Stimulated activated CD4-positive, alpha-beta T cell treated with anti-CD3 and anti-CD28 coated beads, Interleukin-4, amount 100 ng/mL, for 1 hour (primary cell): Measurements from ENCODE around the gene NDUFS1.
"Not testable (repeated sequence)": the region's sequence is repeated elsewhere in the genome, so short reads cannot be mapped to it uniquely, and the experiment has no call there.

Source experiments
- DNase-seq: peaks from one replicate; pipeline ENCODE4 v3.0.0-alpha.2; 2020

The NDUFS1 gene

DNA sequence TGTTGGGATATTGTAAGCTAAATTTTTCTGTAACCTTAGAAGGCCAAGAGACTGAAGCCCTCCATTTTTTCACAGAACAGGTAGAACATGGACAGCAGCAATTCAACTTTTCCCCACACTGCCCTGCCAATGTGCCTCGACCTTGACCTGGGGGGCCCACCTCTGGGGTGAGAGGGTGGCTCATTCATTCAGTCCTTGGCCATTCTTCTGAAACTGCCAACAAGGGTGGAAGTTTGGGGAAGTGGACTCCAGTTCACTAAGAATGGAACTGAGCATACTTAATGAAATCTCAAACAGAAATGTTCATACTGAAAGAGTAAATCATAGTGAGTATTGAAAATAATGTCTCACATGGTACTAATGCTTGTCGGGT lies 1.5 kb upstream of the NDUFS1 start:
- no peak for DNase-seq

GRCh38 chr2:206160125-206160806 lies 1.0 kb upstream of the NDUFS1 start:
- DNase-seq: no peak

- no peak for DNase-seq
Measured at GRCh38 chr2:206158563-206159345, 490 bp downstream of the NDUFS1 start.

- DNase-seq: not testable (repeated sequence)
Measured at GRCh38 chr2:206157014-206157413, 2.2 kb downstream of the NDUFS1 start.

DNA sequence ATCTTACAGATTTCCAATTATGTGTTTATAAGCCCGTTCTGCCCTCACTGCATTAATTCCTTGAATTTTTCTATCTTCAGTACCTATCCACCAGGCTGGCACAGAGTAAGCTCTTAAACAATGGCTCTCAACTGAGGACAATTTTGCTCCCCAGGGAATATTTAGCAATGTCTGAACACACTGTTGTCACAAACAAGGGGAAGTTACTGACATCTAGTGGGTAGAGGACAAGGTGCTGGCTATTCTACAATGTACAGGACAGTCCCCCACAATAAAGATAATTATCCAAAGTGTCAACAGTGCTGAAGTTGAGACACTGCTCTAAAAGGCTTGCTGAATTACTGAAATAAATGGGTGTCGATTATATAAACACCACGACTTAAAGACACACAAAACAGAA lies 5.0 kb downstream of the NDUFS1 start:
- no peak for DNase-seq

GRCh38 chr2:206150631-206151030 lies 8.6 kb downstream of the NDUFS1 start:
- no peak for DNase-seq

DNA sequence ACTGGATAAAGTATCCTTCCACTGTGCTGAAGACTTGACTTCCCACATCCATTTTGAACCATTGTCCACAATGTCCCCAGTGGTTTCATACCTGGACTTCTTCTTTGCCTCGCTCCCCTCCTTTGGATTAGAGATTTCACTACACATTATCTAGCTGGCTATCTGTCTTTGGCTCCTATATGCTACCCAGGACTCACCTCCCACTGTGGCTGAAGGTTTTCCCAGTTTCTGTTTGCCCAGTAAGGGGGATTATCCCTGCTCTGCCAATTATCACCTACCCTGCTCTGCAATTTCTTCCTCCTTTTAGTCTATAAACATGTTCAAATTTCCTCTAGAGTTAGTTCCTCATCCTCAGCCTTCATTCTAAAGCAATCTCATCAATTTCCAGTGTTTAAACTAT lies 9.1 kb downstream of the NDUFS1 start:
- DNase-seq: no peak

GRCh38 chr2:206149330-206149729 lies 9.9 kb downstream of the NDUFS1 start:
- no peak for DNase-seq

DNA sequence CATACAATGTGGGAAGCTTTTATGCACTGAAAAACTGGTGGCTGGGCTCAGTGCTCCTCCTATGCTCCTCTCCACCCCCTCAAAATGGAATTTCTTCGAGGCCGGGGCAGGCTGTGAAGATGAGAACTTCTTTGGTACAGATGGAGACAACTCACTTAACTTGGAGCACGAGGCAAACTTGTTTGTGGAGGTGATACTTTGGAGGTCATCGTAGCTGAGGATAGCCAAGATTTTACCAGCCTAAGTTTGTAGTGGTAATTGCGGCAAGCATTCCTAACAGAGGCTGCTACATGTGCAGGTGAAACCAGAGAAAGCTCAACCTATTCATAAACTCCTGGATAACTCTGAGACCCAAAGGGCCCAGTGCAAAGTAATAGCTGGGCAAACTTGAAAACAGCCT lies 13.6 kb downstream of the NDUFS1 start:
- no peak for DNase-seq

DNA sequence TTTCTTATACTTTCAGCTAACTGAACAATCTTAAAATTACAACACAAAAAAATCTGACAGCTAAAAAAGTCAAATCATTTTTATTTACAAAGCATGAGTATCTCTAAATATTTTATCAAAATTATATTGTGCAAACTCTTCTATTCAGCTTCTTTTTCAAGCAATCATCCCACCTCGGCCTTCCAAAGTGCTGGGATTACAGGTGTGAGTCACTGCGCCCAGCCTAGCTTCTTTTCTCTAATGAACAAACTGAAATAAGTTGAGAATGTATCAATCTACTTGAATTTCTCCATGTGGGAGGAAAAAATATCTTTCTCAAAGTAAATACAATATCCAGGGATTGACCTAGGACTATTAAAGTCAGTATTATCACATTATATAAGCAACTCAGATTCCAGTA lies 14.9 kb downstream of the NDUFS1 start:
- no peak for DNase-seq

GRCh38 chr2:206143451-206143850 lies 15.8 kb downstream of the NDUFS1 start:
- DNase-seq: no peak

GRCh38 chr2:206127656-206128055 lies 31.6 kb downstream of the NDUFS1 start:
- DNase-seq: no peak

GRCh38 chr2:206125901-206126300 lies 33.3 kb downstream of the NDUFS1 start:
- no peak for DNase-seq

GRCh38 chr2:206122569-206122968 lies 36.7 kb downstream of the NDUFS1 start:
- not testable (repeated sequence) for DNase-seq

- no peak for DNase-seq
Measured at GRCh38 chr2:206116278-206116677, 43.0 kb downstream of the NDUFS1 start.

DNA sequence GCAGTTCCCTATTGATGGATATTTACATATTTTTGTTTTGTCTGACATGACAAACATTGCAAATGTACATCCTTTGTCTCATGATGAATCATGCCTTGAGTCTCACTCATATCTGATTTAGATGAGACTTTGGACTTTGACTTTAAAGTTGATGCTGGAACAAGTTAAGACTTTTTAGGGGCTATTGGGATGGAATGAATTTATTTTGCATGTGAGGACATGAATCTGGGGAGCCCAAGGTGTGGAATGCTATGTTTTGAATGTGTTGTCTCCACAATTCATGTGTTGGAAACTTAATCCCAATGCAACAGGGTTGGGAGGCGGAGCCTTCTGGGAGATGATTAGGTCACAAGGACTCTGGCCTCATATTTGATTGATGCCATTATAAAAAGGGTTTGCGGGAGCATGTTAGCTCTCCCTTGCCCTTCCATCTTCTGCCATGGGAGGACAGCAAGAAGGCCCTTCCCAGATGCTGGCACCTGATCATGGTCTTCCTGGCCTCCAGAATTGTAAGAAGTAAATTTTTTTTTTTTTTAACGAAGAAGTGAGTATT lies 44.1 kb downstream of the NDUFS1 start:
- DNase-seq: no peak

GRCh38 chr2:206112846-206113547 lies 46.2 kb downstream of the NDUFS1 start:
- DNase-seq: no peak

GRCh38 chr2:206112108-206112507 lies 47.1 kb downstream of the NDUFS1 start:
- DNase-seq: no peak

GRCh38 chr2:206108713-206109112 lies 50.5 kb downstream of the NDUFS1 start:
- DNase-seq: no peak

- DNase-seq: no peak
Measured at GRCh38 chr2:206105541-206105940, 53.7 kb downstream of the NDUFS1 start.

GRCh38 chr2:206105038-206105437 lies 54.2 kb downstream of the NDUFS1 start:
- DNase-seq: no peak

DNA sequence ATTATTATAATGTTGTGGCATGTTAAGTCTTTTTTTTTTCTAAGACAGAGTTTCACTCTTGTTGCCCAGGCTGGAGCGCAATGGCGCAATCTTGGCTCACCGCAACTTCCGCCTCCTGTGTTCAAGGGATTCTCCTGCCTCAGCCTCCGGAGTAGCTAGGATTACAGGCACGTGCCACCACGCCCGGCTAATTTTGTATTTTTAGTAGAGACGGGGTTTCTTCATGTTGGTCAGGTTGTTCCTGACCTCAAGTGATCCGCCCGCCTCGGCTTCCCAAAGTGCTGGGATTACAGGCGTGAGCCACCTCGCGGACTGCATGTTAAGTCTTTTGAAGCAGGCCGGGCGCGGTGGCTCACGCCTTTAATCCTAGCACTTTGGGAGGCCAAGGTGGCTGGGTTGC lies 60.4 kb downstream of the NDUFS1 start:
- not testable (repeated sequence) for DNase-seq

DNA sequence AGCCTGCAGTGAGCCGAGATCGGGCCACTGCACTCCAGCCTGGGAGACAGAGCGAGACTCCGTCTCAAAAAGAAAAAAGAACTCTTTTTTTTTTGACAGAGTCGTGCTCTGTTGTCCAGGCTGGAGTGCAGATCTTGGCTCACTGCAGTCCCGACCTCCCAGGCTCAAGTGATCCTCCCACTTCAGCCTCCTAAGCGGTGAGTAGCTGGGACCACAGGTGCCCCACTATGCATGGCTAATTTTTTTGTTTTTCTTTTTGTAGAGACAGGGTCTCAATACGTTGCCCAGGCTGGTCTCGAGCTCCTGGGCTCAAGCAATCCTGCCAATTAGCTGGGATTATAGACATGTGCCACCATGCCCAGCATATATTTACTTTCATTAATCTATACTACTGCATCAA lies 60.8 kb downstream of the NDUFS1 start:
- no peak for DNase-seq

GRCh38 chr2:206096876-206097275 lies 62.4 kb downstream of the NDUFS1 start:
- DNase-seq: no peak
